H1 (cell line): Measurements from ENCODE around the gene HHIP. TPM values are rescaled to one million over a fixed set of nuclear protein-coding genes. Genes with fewer than 3 reads are reported as not detected.

Experiments
- CTCF ChIA-PET: fragments of 300-600 bp; sonication (Branson Sonifier 250); formaldehyde crosslinking; loops from one replicate; lab custom pipeline; 2021; ENCODE audit not compliant: partially characterized antibody; lab: Charles Lee
- POLR2A ChIA-PET: fragments of 300-600 bp; sonication (Branson Sonifier 250); formaldehyde crosslinking; loops from one replicate; lab custom pipeline; 2021; ENCODE audit warnings: inconsistent platforms; ENCODE audit not compliant: partially characterized antibody; lab: Charles Lee
- DNase-seq, 2 experiments: peaks; one replicate each; pipeline versions ENCODE4 v3.0.0 to v3.0.0-alpha.2; 2010 to 2022; ENCODE audit warnings: low spot score in 2 of 2, low read depth in 1 of 2, mixed read lengths in 1 of 2
- FAIRE-seq: peaks from 2 replicates; lab custom pipeline; 2011; peaks lifted over from hg19 to GRCh38; lab: Jason Lieb, UNC
- H2AFZ ChIP-seq: 2 replicates; pipeline ENCODE4 v1.8.1; 2012; ENCODE audit warnings: low read length, inconsistent platforms
- H2AK5ac ChIP-seq: 2 replicates; pipeline ENCODE4 v1.6.1; 2013; ENCODE audit warnings: low read depth, low read length
- H2BK120ac ChIP-seq: replicated peaks from 2 replicates; pipeline ENCODE3; 2013; ENCODE audit warnings: low read depth, low read length, inconsistent platforms
- H2BK12ac ChIP-seq: 2 replicates; pipeline ENCODE4 v1.6.1; 2013; ENCODE audit warnings: low read depth, low read length
- H2BK15ac ChIP-seq: 2 replicates; pipeline ENCODE4 v1.6.1; 2013; ENCODE audit warnings: low read length
- H2BK20ac ChIP-seq: 2 replicates; pipeline ENCODE4 v1.6.1; 2013; ENCODE audit warnings: low read length
- H2BK5ac ChIP-seq: 2 replicates; pipeline ENCODE4 v1.6.1; 2013; ENCODE audit warnings: low read depth, low read length
- H3K14ac ChIP-seq: 2 replicates; pipeline ENCODE4 v1.6.1; 2013; ENCODE audit warnings: inconsistent platforms; ENCODE audit not compliant: insufficient read length
- H3K18ac ChIP-seq: 2 replicates; pipeline ENCODE4 v1.6.1; 2013; ENCODE audit warnings: low read length; ENCODE audit errors: extremely low read depth
- H3K23ac ChIP-seq: 2 replicates; pipeline ENCODE4 v1.6.1; 2013; ENCODE audit warnings: inconsistent platforms; ENCODE audit not compliant: insufficient read length
- H3K23me2 ChIP-seq: 2 replicates; pipeline ENCODE4 v1.6.1; 2013; ENCODE audit warnings: low read depth, low read length
- H3K27ac ChIP-seq: 2 replicates; pipeline ENCODE4 v1.6.1; 2011; ENCODE audit warnings: low read depth, low read length, inconsistent platforms
- H3K27me3 ChIP-seq, 4 experiments: replicated peaks in 1 of 4; 1 replicate in 1 of 4; 2 replicates in 3 of 4; pipeline versions ENCODE4 v1.6.1 to v1.8.1; 2011 to 2013; ENCODE audit warnings: low read length in 3 of 4, mild to moderate bottlenecking in 3 of 4, inconsistent platforms in 2 of 4, mixed read lengths in 2 of 4, moderate library complexity in 1 of 4; ENCODE audit not compliant: control insufficient read depth in 3 of 4, insufficient read depth in 3 of 4; ENCODE audit errors: extremely low read depth in 1 of 4
- H3K36me3 ChIP-seq, 4 experiments: 2 replicates each; pipeline versions ENCODE4 v1.6.1 to v1.8.1; 2011 to 2013; ENCODE audit warnings: mild to moderate bottlenecking in 4 of 4, low read length in 3 of 4, moderate library complexity in 2 of 4, control low read depth in 1 of 4, inconsistent platforms in 1 of 4; ENCODE audit not compliant: insufficient read depth in 4 of 4, control insufficient read depth in 2 of 4
- H3K4ac ChIP-seq: replicated peaks from 2 replicates; pipeline ENCODE3; 2013; ENCODE audit warnings: low read length, low read depth, mixed read lengths, inconsistent platforms; ENCODE audit not compliant: insufficient read length
- H3K4me1 ChIP-seq, 4 experiments: replicated peaks in 1 of 4; 1 replicate in 1 of 4; 2 replicates in 3 of 4; pipeline versions ENCODE4 v1.6.1 to v1.8.1; 2011 to 2013; ENCODE audit warnings: low read length in 3 of 4, inconsistent platforms in 2 of 4, mixed read lengths in 1 of 4; ENCODE audit not compliant: insufficient read depth in 4 of 4, control insufficient read depth in 3 of 4
- H3K4me2 ChIP-seq, 2 experiments: 2 replicates each; pipeline versions ENCODE4 v1.6.1 to v1.8.1; 2011 to 2013; ENCODE audit warnings: low read depth in 2 of 2, low read length in 2 of 2, control low read depth in 1 of 2, inconsistent platforms in 1 of 2, mild to moderate bottlenecking in 1 of 2; ENCODE audit not compliant: insufficient read depth in 1 of 2
- H3K4me3 ChIP-seq, 4 experiments: fragments of 200-600, 300-600 bp in 1 of 4; sonication (generic), shearing (Covaris generic), sonication (Bioruptor Twin) in 1 of 4; 2 replicates each; pipeline versions ENCODE4 v1.5.1 to v1.8.1; 2011 to 2016; ENCODE audit warnings: low read length in 4 of 4, low read depth in 3 of 4, control low read depth in 2 of 4, inconsistent platforms in 2 of 4, mild to moderate bottlenecking in 2 of 4, mixed read lengths in 1 of 4, moderate library complexity in 1 of 4; ENCODE audit not compliant: insufficient read depth in 2 of 4; ENCODE audit errors: extremely low read depth in 1 of 4
- H3K56ac ChIP-seq: replicated peaks from 2 replicates; pipeline ENCODE3; 2013; ENCODE audit warnings: low read depth, mild to moderate bottlenecking, mixed read lengths, low read length, inconsistent platforms; ENCODE audit not compliant: insufficient read length
- H3K79me1 ChIP-seq: 2 replicates; pipeline ENCODE4 v1.6.1; 2013; ENCODE audit warnings: low read depth, low read length, control low read depth
- H3K79me2 ChIP-seq, 2 experiments: 2 replicates each; pipeline versions ENCODE4 v1.6.1 to v1.8.1; 2012 to 2013; ENCODE audit warnings: low read length in 2 of 2, mild to moderate bottlenecking in 2 of 2, inconsistent platforms in 1 of 2; ENCODE audit not compliant: insufficient read depth in 2 of 2, control insufficient read depth in 1 of 2
- H3K9ac ChIP-seq, 4 experiments: replicated peaks in 1 of 4; 1 replicate in 1 of 4; 2 replicates in 3 of 4; pipeline versions ENCODE4 v1.6.1 to v1.8.1; 2011 to 2013; ENCODE audit warnings: low read depth in 3 of 4, low read length in 3 of 4, control low read depth in 2 of 4, mild to moderate bottlenecking in 2 of 4, moderate library complexity in 2 of 4, inconsistent platforms in 1 of 4; ENCODE audit errors: extremely low read depth in 1 of 4
- H3K9me3 ChIP-seq, 2 experiments: 2 replicates each; pipeline versions ENCODE4 v1.6.1 to v1.8.1; 2012 to 2013; ENCODE audit warnings: mild to moderate bottlenecking in 2 of 2, moderate library complexity in 2 of 2, control low read depth in 1 of 2, inconsistent platforms in 1 of 2, low read depth in 1 of 2, low read length in 1 of 2, mixed read lengths in 1 of 2; ENCODE audit not compliant: insufficient read depth in 2 of 2
- H4K20me1 ChIP-seq, 2 experiments: replicated peaks in 1 of 2; 2 replicates each; pipeline versions ENCODE3 to v1.8.1; 2011 to 2013; ENCODE audit warnings: inconsistent platforms in 2 of 2, low read length in 2 of 2, mild to moderate bottlenecking in 1 of 2; ENCODE audit not compliant: insufficient read depth in 2 of 2, control insufficient read depth in 1 of 2
- H4K5ac ChIP-seq: 2 replicates; pipeline ENCODE4 v1.6.1; 2013; ENCODE audit warnings: low read length, low read depth, mixed read lengths, inconsistent platforms; ENCODE audit not compliant: insufficient read length
- H4K8ac ChIP-seq: 2 replicates; pipeline ENCODE4 v1.8.0; 2013; ENCODE audit warnings: mild to moderate bottlenecking, moderate library complexity, low read length, inconsistent platforms; ENCODE audit not compliant: insufficient read depth; ENCODE audit errors: extremely low read depth
- H4K91ac ChIP-seq: replicated peaks from 2 replicates; pipeline ENCODE3; 2013; ENCODE audit warnings: low read length, mixed read lengths, inconsistent platforms; ENCODE audit not compliant: insufficient read length
- E2F6 ChIP-seq: IDR thresholded peaks from 2 replicates; pipeline ENCODE4 v1.6.1; 2012; ENCODE audit warnings: inconsistent platforms
- EP300 ChIP-seq, 2 experiments: IDR thresholded peaks; 1 replicate in 1 of 2; 2 replicates in 1 of 2; pipeline ENCODE4 v1.6.1; 2011 to 2012; ENCODE audit warnings: low read depth in 2 of 2, low read length in 2 of 2, mild to moderate bottlenecking in 2 of 2, borderline replicate concordance in 1 of 2, inconsistent platforms in 1 of 2, moderate library complexity in 1 of 2
- GTF2F1 ChIP-seq: IDR thresholded peaks from 2 replicates; pipeline ENCODE4 v1.6.1; 2012; ENCODE audit warnings: low read depth, low read length, improper control_type of control experiment, borderline replicate concordance
- HDAC2 ChIP-seq, 2 experiments: fragments of 300-600 bp in 1 of 2; sonication (generic) in 1 of 2; IDR thresholded peaks; 2 replicates each; pipeline ENCODE4 v1.6.1; 2011 to 2012; ENCODE audit warnings: low read depth in 2 of 2, low read length in 2 of 2, mild to moderate bottlenecking in 2 of 2, moderate library complexity in 2 of 2, borderline replicate concordance in 1 of 2, inconsistent platforms in 1 of 2
- HDAC6 ChIP-seq: IDR thresholded peaks from one replicate; pipeline ENCODE4 v1.7.1; 2012; ENCODE audit warnings: low read depth, mild to moderate bottlenecking, inconsistent platforms, low read length, moderate library complexity
- JUN ChIP-seq: IDR thresholded peaks from 2 replicates; pipeline ENCODE4 v1.6.1; 2011; ENCODE audit warnings: low read depth, mild to moderate bottlenecking, improper control_type of control experiment, low read length
- MAX ChIP-seq: IDR thresholded peaks from 2 replicates; pipeline ENCODE4 v1.6.1; 2012; ENCODE audit warnings: inconsistent platforms
- PHF8 ChIP-seq: fragments of 200-600 bp; sonication (generic); conservative IDR thresholded peaks from 2 replicates; pipeline ENCODE4 v1.7.1; 2012; ENCODE audit warnings: low read depth, mild to moderate bottlenecking, inconsistent platforms, low read length, moderate library complexity
- RFX5 ChIP-seq: IDR thresholded peaks from 2 replicates; pipeline ENCODE4 v1.6.1; 2011; ENCODE audit warnings: low read depth, low read length, improper control_type of control experiment, borderline replicate concordance
- RNF2 ChIP-seq: fragments of 200-900, 300-1000 bp; sonication (generic); IDR thresholded peaks from 2 replicates; pipeline ENCODE4 v1.7.1; 2016; ENCODE audit warnings: borderline replicate concordance, low read depth, mild to moderate bottlenecking, antibody characterized with exemption, low read length; ENCODE audit not compliant: poor library complexity, severe bottlenecking; ENCODE audit errors: missing control alignments
- SP1 ChIP-seq: IDR thresholded peaks from 2 replicates; pipeline ENCODE4 v1.6.1; 2011; ENCODE audit warnings: low read depth, low read length
- SP2 ChIP-seq: IDR thresholded peaks from 2 replicates; pipeline ENCODE4 v1.6.1; 2012; ENCODE audit warnings: mild to moderate bottlenecking, low read length, inconsistent platforms
- WGBS, 2 experiments: shearing (Covaris generic) in 1 of 2; methylation state at CpG; one replicate each; pipeline versions ENCODE4 v1.1.6 to v1.1.7; 2013 to 2015; ENCODE audit warnings: low lambda C conversion rate in 2 of 2, mixed read lengths in 2 of 2, inconsistent platforms in 1 of 2, low coverage in 1 of 2, missing lambda C conversion rate in 1 of 2; ENCODE audit not compliant: insufficient replicate concordance in 2 of 2, insufficient coverage in 1 of 2, insufficient read length in 1 of 2; ENCODE audit errors: extremely low coverage in 1 of 2, missing lambda C conversion rate in 1 of 2; 5-methylcytosine and 5-hydroxymethylcytosine counted together
- polyA plus RNA-seq, 7 experiments: library from polyadenylated mRNA; depleted of rRNA in 3 of 7; stranded (reverse) in 5 of 7; unstranded in 2 of 7; fragments of >200 nt in 5 of 7; fragments of 200-250 nt in 2 of 7; gene quantifications; 1 replicate in 5 of 7; 2 replicates in 1 of 7; 4 replicates in 1 of 7; pipeline versions ENCODE4 v1.2.1 to v1.2.3, GENCODE V29; 2011 to 2013; ENCODE audit warnings: missing spikeins in 2 of 7, mixed read lengths in 2 of 7
- total RNA-seq: library from RNA; stranded (reverse); fragmentation: NEBNext Ultra II Directional; extraction: Animal tissue kit (Norgen Biotek cat#: 25700); gene quantifications from 2 replicates; pipeline ENCODE4 v1.2.1, GENCODE V29; 2021

HHIP gene
- total and polyA plus RNA-seq, 2 of the 8 experiments (the other 6 are each of a cell fraction or from before 2014, with no cell fraction given) = 0.05 to 1.3 TPM

GRCh38 chr4:144689125-144689524, 43.2 kb downstream of the HHIP start:
- DNase-seq = no peak
- Histone ChIP-seq H4K20me1 (no peaks in the 10 kb centered on the region), H3K9ac (no peak overlapping the region), H3K36me3 (no peaks in the 10 kb centered on the region), H4K91ac (no peak overlapping the region), H3K18ac (no peak overlapping the region), H3K4ac (no peak overlapping the region), H3K23ac (no peak overlapping the region), H3K56ac (no peak overlapping the region), H3K4me2 (no peak overlapping the region), H3K79me1 (no peaks in the 10 kb centered on the region), H2AFZ (no peak overlapping the region), H4K5ac (no peak overlapping the region), H4K8ac (no peak overlapping the region), H2BK120ac (no peak overlapping the region), H3K4me3 (no peak overlapping the region), H3K27me3 (no peaks in the 10 kb centered on the region), H3K4me1 (peaks cover 0 to 2% (median 0%) of the 10 kb centered on the region in 4 experiments; a peak in 1 of 7 replicates), H3K27ac (no peak overlapping the region), H2AK5ac (no peak overlapping the region), H2BK15ac (no peak overlapping the region), H3K23me2 (no peaks in the 10 kb centered on the region), H3K14ac (no peak overlapping the region), H2BK12ac (no peak overlapping the region), H2BK20ac (no peak overlapping the region), H2BK5ac (no peak overlapping the region), H3K9me3 (no peaks in the 10 kb centered on the region), H3K79me2 (no peaks in the 10 kb centered on the region)
- WGBS, 2 experiments = 96% methylated on average over 2 of the region's 2 CpGs; no CpG with 5 or more reads in 1 of the 2 experiments
- ChIA-PET CTCF (no interaction called here), POLR2A (no interaction called here)
- FAIRE-seq = no peak
- TF ChIP-seq RFX5 (no peak), EP300 (IDR thresholded peaks at IDR 0.05; ENCODE audit: borderline replicate concordance in 1 of 2, low read depth in 2 of 2, low read length in 2 of 2) (no peak), JUN (no peak), RNF2 (no peak), SP2 (no peak), PHF8 (no peak), SP1 (no peak), HDAC6 (no peak), GTF2F1 (no peak), E2F6 (no peak), MAX (no peak), HDAC2 (IDR thresholded peaks at IDR 0.05; ENCODE audit: borderline replicate concordance in 1 of 2, low read depth in 2 of 2, low read length in 2 of 2) (no peak)
